ENCODE measurements around the gene SUFU.
A peak's percentile ranks its signal among the peaks of the same experiment; 100 is the strongest.

The SUFU gene

DNA sequence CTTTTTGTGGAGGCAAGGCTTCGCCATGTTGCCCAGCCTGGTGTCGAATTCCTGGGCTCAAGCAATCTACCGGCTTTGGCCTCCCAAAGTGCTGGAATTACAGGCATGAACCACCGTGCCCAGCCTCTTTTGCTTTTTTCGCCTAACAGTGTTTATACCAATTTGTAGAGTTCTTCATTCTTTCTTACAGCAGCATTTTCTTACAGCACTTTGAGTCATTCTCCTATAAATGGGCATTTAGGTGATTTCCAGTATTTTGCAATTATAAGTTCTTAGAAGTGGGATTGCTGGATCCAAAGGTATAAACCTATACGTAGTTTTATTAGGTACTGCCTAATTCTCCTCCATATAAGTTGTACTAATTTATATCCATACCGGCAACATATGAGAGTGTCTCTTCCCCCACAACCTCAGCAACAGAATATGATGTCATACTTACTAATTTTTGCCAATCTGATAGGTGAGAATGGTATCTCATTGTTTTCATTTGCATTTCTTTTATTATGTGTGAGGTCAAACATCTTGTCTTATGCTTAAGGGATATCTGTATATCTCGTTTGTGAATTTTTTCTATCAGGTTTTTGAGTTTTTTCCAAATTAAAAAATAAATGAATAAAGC, 39.1 kb downstream of the SUFU start:
- Mint-ChIP-seq H3K27me3 (ENCODE audit: low read depth) (no peaks in the 10 kb centered on the region), H3K36me3 (ENCODE audit: low read depth) (peaks cover 16% of the 10 kb centered on the region), H3K4me3 (no peak overlapping the region), H3K4me1 (peaks cover 18% of the 10 kb centered on the region), H3K27ac (no peak overlapping the region), H3K9me3 (no peaks in the 10 kb centered on the region)
- TF ChIP-seq, protein P1, sequence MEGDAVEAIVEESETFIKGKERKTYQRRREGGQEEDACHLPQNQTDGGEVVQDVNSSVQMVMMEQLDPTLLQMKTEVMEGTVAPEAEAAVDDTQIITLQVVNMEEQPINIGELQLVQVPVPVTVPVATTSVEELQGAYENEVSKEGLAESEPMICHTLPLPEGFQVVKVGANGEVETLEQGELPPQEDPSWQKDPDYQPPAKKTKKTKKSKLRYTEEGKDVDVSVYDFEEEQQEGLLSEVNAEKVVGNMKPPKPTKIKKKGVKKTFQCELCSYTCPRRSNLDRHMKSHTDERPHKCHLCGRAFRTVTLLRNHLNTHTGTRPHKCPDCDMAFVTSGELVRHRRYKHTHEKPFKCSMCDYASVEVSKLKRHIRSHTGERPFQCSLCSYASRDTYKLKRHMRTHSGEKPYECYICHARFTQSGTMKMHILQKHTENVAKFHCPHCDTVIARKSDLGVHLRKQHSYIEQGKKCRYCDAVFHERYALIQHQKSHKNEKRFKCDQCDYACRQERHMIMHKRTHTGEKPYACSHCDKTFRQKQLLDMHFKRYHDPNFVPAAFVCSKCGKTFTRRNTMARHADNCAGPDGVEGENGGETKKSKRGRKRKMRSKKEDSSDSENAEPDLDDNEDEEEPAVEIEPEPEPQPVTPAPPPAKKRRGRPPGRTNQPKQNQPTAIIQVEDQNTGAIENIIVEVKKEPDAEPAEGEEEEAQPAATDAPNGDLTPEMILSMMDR (IDR thresholded peaks at IDR 0.05; ENCODE audit: unreplicated experiment in 3 of 3): no peak

DNA sequence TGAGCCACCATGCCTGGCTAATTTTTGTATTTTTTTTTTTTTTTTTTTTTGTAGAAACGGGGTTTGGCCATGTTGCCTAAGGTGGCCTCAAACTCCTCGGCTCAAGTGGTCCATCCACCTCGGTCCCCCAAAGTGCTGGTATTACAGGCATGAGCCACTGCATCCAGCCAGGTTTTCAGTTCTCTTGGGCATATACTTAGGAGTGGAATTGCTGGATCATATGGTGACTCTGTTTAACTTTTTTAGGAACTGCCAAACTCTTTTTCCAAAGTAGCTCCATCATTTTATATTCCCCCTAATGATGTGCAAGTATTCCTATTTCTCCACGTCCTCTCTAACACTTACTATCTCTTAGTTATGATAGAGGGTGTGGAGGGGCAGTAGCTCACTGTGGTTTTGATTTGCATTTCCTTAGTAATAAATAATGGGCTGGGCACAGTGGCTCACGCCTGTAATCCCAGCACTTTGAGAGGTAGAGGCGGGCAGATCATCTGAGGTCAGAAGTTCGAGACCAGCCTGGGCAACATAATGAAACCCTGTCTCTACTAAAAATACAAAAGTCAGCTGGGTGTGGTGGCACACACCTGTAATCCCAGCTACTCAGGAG, 41.6 kb downstream of the SUFU start:
- Mint-ChIP-seq H3K4me1 (peaks cover 18% of the 10 kb centered on the region), H3K4me3 (no peak overlapping the region), H3K36me3 (ENCODE audit: low read depth) (peaks cover 29% of the 10 kb centered on the region), H3K27me3 (ENCODE audit: low read depth) (no peaks in the 10 kb centered on the region), H3K9me3 (no peaks in the 10 kb centered on the region), H3K27ac (peak overlapping the region in 2 of 3 experiments; percentile 54 to 71)
- TF ChIP-seq, protein P1 (IDR thresholded peaks at IDR 0.05; ENCODE audit: unreplicated experiment in 3 of 3): no peak

DNA sequence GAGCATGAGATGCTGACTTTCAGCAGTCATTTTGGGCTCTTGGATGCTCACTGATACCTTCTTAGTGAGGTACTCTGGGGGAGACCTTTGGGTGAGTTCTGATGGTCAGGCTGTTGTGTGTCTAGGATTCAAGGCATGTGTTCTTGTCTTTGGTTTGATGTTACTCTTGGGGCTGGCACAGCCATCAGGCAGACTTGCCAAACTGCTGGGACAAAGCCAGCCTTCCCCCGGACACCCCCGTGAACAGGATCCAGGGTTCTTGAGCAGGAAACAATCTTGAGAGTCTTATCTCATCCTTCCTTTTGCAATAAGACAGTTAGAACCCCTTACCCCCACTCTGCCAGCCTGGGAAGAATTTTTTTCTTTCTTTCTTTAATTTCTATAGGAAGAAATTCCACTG, 42.2 kb downstream of the SUFU start:
- no peaks in the 10 kb centered on the region for H3K9me3 Mint-ChIP-seq
- peaks cover 18% of the 10 kb centered on the region for H3K4me1 Mint-ChIP-seq

DNA sequence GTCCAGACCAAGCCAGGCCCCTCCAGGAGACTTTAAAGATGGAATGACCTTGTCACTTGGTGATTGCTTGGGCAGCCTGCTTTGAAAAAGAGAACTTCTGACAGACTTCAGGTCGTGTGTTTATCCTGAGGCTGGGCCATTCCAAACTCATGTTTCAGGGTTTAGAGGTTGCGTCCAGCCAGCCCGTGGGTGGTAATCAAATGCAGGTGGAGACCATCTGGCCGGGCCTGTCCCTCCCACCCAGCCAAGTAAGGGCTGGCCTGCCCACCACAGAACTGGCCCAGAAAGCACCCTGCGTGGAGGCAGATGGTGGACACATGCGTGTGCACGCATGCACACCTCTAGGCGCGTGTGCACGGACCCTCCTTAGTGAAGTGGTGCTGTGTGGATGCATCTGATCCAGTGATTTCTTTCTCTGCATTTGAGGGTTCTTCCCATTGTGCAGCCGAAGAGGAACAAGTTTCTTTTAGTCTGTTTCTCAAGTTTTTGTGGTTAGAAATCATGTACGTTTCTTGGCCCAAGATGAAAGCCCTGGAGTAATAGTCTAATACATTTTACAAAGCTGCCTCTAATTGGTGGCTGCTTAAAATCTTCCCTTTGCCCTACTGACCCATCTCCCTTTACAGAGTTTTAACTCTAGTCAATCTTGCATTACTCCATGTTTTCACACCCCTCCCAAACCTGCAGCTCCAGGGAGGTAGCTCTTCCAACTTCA, 43.0 kb downstream of the SUFU start:
- no peaks in the 10 kb centered on the region for H3K9me3 Mint-ChIP-seq

More for the DNA sequence above, 42.2 kb downstream of the SUFU start:
- Mint-ChIP-seq H3K27me3 (ENCODE audit: low read depth) (no peaks in the 10 kb centered on the region), H3K27ac (peak overlapping the region; percentile 71 to 77 (median 74)), H3K4me3 (peak overlapping the region in 1 of 3 experiments; percentile 24), H3K36me3 (ENCODE audit: low read depth) (peaks cover 34% of the 10 kb centered on the region)
- TF ChIP-seq, protein P1 (IDR thresholded peaks at IDR 0.05; ENCODE audit: unreplicated experiment in 3 of 3): no peak

DNA sequence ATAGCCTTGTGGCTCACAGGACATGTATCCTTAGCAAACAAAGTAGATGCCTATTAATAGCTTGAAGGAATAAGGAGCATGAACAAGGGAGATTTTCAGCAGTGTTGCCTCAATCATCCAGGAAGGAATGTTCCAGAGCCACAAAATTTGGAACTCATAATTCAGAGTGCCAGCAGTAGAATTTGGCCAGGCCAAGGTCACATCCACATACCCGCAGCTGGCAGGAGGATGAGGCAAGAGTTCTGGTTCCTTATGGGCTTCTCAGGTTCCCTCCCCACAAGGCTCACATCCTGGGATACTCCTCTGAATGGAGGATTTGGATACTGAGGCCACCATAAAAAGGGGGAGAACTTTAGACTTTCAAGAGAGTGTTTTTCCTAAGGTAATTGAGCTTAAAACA, 45.8 kb downstream of the SUFU start:
- Mint-ChIP-seq H3K4me3 (no peak overlapping the region), H3K27me3 (ENCODE audit: low read depth) (no peaks in the 10 kb centered on the region), H3K4me1 (peaks cover 18% of the 10 kb centered on the region), H3K9me3 (no peaks in the 10 kb centered on the region), H3K27ac (no peak overlapping the region), H3K36me3 (ENCODE audit: low read depth) (peaks cover 43% of the 10 kb centered on the region)
- TF ChIP-seq, protein P1 (IDR thresholded peaks at IDR 0.05; ENCODE audit: unreplicated experiment in 3 of 3): no peak

More for the DNA sequence above, 43.0 kb downstream of the SUFU start:
- no peaks in the 10 kb centered on the region for H3K27me3 Mint-ChIP-seq (ENCODE audit: low read depth)
- peak overlapping the region in 1 of 3 experiments; percentile 24 for H3K4me3 Mint-ChIP-seq
- H3K27ac Mint-ChIP-seq: peak overlapping the region; percentile 71 to 77 (median 74)
- peaks cover 36% of the 10 kb centered on the region for H3K36me3 Mint-ChIP-seq (ENCODE audit: low read depth)
- TF ChIP-seq, protein P1 (IDR thresholded peaks at IDR 0.05; ENCODE audit: unreplicated experiment in 3 of 3): no peak
- peaks cover 18% of the 10 kb centered on the region for H3K4me1 Mint-ChIP-seq

Data from nephron (organoid).